Colonic mucosa (tissue), 4 donors: ENCODE data around the gene SLCO1A2. TPM values are rescaled to one million over a fixed set of nuclear protein-coding genes. Genes with fewer than 3 reads are reported as not detected.
"Not testable (repeated sequence)": the region's sequence is repeated elsewhere in the genome, so short reads cannot be mapped to it uniquely, and the experiment has no call there.

Experiments
- DNase-seq: peaks from one replicate; pipeline ENCODE4 v3.0.0-alpha.2; 2020
- H3K27ac ChIP-seq: fragments of 200-600 bp; one replicate; pipeline ENCODE4 v1.8.0; 2021
- H3K27me3 ChIP-seq: fragments of 200-600 bp; one replicate; pipeline ENCODE4 v1.8.0; 2021
- H3K36me3 ChIP-seq: fragments of 200-600 bp; one replicate; pipeline ENCODE4 v1.8.0; 2021
- H3K4me1 ChIP-seq: fragments of 200-600 bp; one replicate; pipeline ENCODE4 v1.8.0; 2021; ENCODE audit warnings: mild to moderate bottlenecking
- H3K4me3 ChIP-seq: fragments of 200-600 bp; one replicate; pipeline ENCODE4 v1.8.0; 2021
- H3K9ac ChIP-seq, 2 donors: one replicate each; pipeline ENCODE4 v1.7.0; 2013; ENCODE audit warnings: control low read depth in 2 of 2, low read depth in 2 of 2, low read length in 2 of 2
- H3K9me3 ChIP-seq: fragments of 200-600 bp; one replicate; pipeline ENCODE4 v1.8.0; 2021
- CTCF ChIP-seq: fragments of 200-600 bp; IDR thresholded peaks from one replicate; pipeline ENCODE4 v1.8.0; 2022; ENCODE audit warnings: antibody characterized with exemption, mild to moderate bottlenecking
- intact Hi-C: fragments of 100-400 bp; cut with DNase I; formaldehyde crosslinking; loops from one replicate; pipeline ENCODE4 v1.14.1; 2022
- total RNA-seq, 2 donors: library from RNA; stranded (reverse); fragmentation: NEBNext Ultra II Directional in 1 of 2; extraction: Animal tissue kit (Norgen Biotek cat#: 25700) in 1 of 2; gene quantifications; one replicate each; pipeline ENCODE4 v1.2.1, GENCODE V29; 2021
- donor health status: healthy.
- donor health status: DM: no; HTN: no; CAD: no.
- donor health status: DM: no; HTN: no; CAD: no.

Gene SLCO1A2, protein sequence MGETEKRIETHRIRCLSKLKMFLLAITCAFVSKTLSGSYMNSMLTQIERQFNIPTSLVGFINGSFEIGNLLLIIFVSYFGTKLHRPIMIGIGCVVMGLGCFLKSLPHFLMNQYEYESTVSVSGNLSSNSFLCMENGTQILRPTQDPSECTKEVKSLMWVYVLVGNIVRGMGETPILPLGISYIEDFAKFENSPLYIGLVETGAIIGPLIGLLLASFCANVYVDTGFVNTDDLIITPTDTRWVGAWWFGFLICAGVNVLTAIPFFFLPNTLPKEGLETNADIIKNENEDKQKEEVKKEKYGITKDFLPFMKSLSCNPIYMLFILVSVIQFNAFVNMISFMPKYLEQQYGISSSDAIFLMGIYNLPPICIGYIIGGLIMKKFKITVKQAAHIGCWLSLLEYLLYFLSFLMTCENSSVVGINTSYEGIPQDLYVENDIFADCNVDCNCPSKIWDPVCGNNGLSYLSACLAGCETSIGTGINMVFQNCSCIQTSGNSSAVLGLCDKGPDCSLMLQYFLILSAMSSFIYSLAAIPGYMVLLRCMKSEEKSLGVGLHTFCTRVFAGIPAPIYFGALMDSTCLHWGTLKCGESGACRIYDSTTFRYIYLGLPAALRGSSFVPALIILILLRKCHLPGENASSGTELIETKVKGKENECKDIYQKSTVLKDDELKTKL
- not detected for total RNA-seq

- intact Hi-C loops = no loop called here
- no peak for TF ChIP-seq CTCF
- Histone ChIP-seq H3K9me3 (no peaks in the 10 kb centered on the region), H3K9ac (no peak within 1 kb of the TSS), H3K4me3 (no peak within 1 kb of the TSS), H3K27me3 (no peaks in the 10 kb centered on the region), H3K36me3 (no peaks in the 10 kb centered on the region), H3K4me1 (no peaks in the 10 kb centered on the region), H3K27ac (no peak within 1 kb of the TSS)
- DNase-seq = no peak
Measured at GRCh38 chr12:21334771-21335325, at the start of gene SLCO1A2. Gene SLCO1A2, minus strand, starts transcription at chr12:21334917. Its CDS starts 270 bp downstream, at chr12:21334647.

DNA sequence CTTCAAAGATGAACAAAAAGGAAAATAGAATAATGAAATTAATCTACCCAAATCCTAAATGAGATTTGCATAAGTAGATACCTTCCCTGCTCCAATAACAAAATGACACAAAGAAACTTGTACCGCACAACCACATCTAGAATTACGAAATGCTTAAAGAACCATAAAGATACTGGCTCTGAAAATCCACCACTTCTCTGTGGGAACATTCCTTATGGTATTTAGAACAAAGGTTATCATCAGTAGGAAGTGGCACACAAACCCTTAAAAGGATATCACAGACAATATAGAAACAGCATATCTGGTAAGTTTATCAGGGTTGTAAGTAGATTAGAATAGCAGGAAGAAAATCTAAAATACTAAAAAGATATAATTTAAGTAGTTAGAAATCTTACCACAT lies 49.5 kb upstream of the SLCO1A2 start:
- Histone ChIP-seq H3K27ac (no peak overlapping the region), H3K9me3 (no peaks in the 10 kb centered on the region), H3K27me3 (no peaks in the 10 kb centered on the region), H3K4me3 (no peak overlapping the region), H3K9ac (no peak overlapping the region), H3K36me3 (no peaks in the 10 kb centered on the region), H3K4me1 (no peaks in the 10 kb centered on the region)
- no peak for DNase-seq
- no peak for TF ChIP-seq CTCF
- intact Hi-C loops = no loop called here

DNA sequence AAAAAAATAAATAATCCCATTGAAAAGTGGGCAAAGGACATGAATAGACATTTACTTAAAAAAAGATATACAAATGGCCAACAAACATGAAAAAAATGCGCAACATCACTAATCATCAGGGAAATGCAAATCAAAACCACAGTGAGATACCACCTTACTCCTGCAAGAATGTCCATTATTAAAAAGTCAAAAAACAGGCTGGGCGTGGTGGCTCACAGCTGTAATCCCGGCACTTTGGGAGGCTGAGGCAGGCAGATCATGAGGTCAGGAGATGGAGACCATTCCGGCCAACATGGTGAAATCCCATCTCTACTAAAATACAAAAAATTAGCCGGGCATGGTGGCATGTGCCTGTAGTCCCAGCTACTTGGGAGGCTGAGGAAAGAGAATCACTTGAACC lies 46.6 kb upstream of the SLCO1A2 start:
- H3K4me1 ChIP-seq, H3K9ac ChIP-seq, H3K36me3 ChIP-seq, intact Hi-C loops, H3K4me3 ChIP-seq, H3K27me3 ChIP-seq, H3K27ac ChIP-seq, H3K9me3 ChIP-seq, DNase-seq: not testable (repeated sequence)

GRCh38 chr12:21379218-21379617 lies 44.5 kb upstream of the SLCO1A2 start:
- H3K36me3 ChIP-seq = no peaks in the 10 kb centered on the region
- no peaks in the 10 kb centered on the region for H3K4me1 ChIP-seq
- no peak overlapping the region for H3K27ac ChIP-seq
- no peak for DNase-seq
- H3K9ac ChIP-seq = no peak overlapping the region
- H3K4me3 ChIP-seq = no peak overlapping the region
- H3K27me3 ChIP-seq = no peaks in the 10 kb centered on the region
- intact Hi-C loops = no loop called here
- H3K9me3 ChIP-seq = no peaks in the 10 kb centered on the region
- TF ChIP-seq CTCF = no peak

GRCh38 chr12:21372602-21373001 lies 37.9 kb upstream of the SLCO1A2 start, which contains the start of gene IAPP:
Gene IAPP, plus strand, starts transcription at chr12:21372902. Its CDS starts 450 bp downstream, at chr12:21373352.
- no peak for TF ChIP-seq CTCF
- Histone ChIP-seq H3K4me3 (no peak within 1 kb of the TSS), H3K9ac (no peak within 1 kb of the TSS), H3K36me3 (no peaks in the 10 kb centered on the region), H3K9me3 (no peaks in the 10 kb centered on the region), H3K27ac (no peak within 1 kb of the TSS), H3K27me3 (no peaks in the 10 kb centered on the region), H3K4me1 (no peaks in the 10 kb centered on the region)
- DNase-seq = no peak
- intact Hi-C loops = no loop called here
